WTC11 (cell line): ENCODE measurements around the gene PGP. TPM values are rescaled to one million over a fixed set of nuclear protein-coding genes. Genes with fewer than 3 reads are reported as not detected.

ENCODE experiments used
- ATAC-seq: fragments of 200-7000 bp; cut with Tn5 transposase; 2 replicates; pipeline ENCODE4 v1.10.0; 2021; ENCODE audit warnings: mild to moderate bottlenecking, moderate library complexity
- CTCF ChIA-PET: fragments of 300-600 bp; sonication (Branson Sonifier 250); formaldehyde crosslinking; loops from one replicate; lab custom pipeline; 2021; ENCODE audit warnings: antibody characterized with exemption; lab: Charles Lee
- POLR2A ChIA-PET: fragments of 350-600 bp; sonication (Branson Sonifier 250); formaldehyde crosslinking; loops from one replicate; lab custom pipeline; 2021; ENCODE audit warnings: antibody characterized with exemption; lab: Charles Lee
- DNase-seq: peaks from one replicate; pipeline ENCODE4 v3.0.0; 2021; ENCODE audit warnings: low spot score
- H3K27ac Mint-ChIP-seq: 2 replicates; pipeline ENCODE4 v1.8.0; 2021; ENCODE audit warnings: mixed read lengths
- H3K27me3 Mint-ChIP-seq: 2 replicates; pipeline ENCODE4 v1.8.0; 2021; ENCODE audit warnings: low read depth, mild to moderate bottlenecking, moderate library complexity, mixed read lengths
- H3K36me3 Mint-ChIP-seq: 2 replicates; pipeline ENCODE4 v1.8.0; 2021; ENCODE audit warnings: mixed read lengths
- H3K4me1 Mint-ChIP-seq: 2 replicates; pipeline ENCODE4 v1.8.0; 2022; ENCODE audit warnings: mixed read lengths
- H3K4me3 Mint-ChIP-seq: 2 replicates; pipeline ENCODE4 v1.8.0; 2021; ENCODE audit warnings: mild to moderate bottlenecking, moderate library complexity, mixed read lengths
- H3K9me3 Mint-ChIP-seq: 2 replicates; pipeline ENCODE4 v1.8.0; 2021; ENCODE audit warnings: mixed read lengths
- CBFB ChIP-seq: sonication (generic); formaldehyde crosslinking; IDR thresholded peaks from 2 replicates; pipeline ENCODE4 v1.8.1; 2022; ENCODE audit warnings: mild to moderate bottlenecking, low read depth, missing genetic modification reagents
- CREB1 ChIP-seq: sonication (generic); formaldehyde crosslinking; IDR thresholded peaks from 2 replicates; pipeline ENCODE4 v1.8.0; 2023; ENCODE audit warnings: mild to moderate bottlenecking, missing genetic modification reagents
- FOXJ3 ChIP-seq: sonication (generic); formaldehyde crosslinking; IDR thresholded peaks from 2 replicates; pipeline ENCODE4 v1.9.0; 2021; ENCODE audit warnings: missing genetic modification reagents, mild to moderate bottlenecking, borderline replicate concordance
- GRHL2 ChIP-seq: fragments of 250-450 bp; sonication (Bioruptor Pico); IDR thresholded peaks from 2 replicates; pipeline ENCODE4 v1.8.0; 2022; ENCODE audit warnings: mild to moderate bottlenecking, moderate library complexity; ENCODE audit not compliant: insufficient replicate concordance, severe bottlenecking
- GTF2I ChIP-seq: fragments of 250-450 bp; sonication (Bioruptor Pico); conservative IDR thresholded peaks from 2 replicates; pipeline ENCODE4 v1.4.0; 2021; ENCODE audit warnings: mild to moderate bottlenecking
- JUN ChIP-seq: sonication (generic); formaldehyde crosslinking; IDR thresholded peaks from 2 replicates; pipeline ENCODE4 v1.8.0; 2023; ENCODE audit warnings: mild to moderate bottlenecking, missing genetic modification reagents
- MLX ChIP-seq: sonication (generic); formaldehyde crosslinking; IDR thresholded peaks from 2 replicates; pipeline ENCODE4 v1.8.1; 2023; ENCODE audit warnings: mild to moderate bottlenecking, missing genetic modification reagents, moderate library complexity
- PRRX2 ChIP-seq: fragments of 250-450 bp; sonication (Bioruptor Pico); IDR thresholded peaks from 2 replicates; pipeline ENCODE4 v1.8.0; 2021; ENCODE audit warnings: mild to moderate bottlenecking
- RELA ChIP-seq: sonication (generic); formaldehyde crosslinking; IDR thresholded peaks from 2 replicates; pipeline ENCODE4 v1.8.1; 2022; ENCODE audit warnings: missing genetic modification reagents, mild to moderate bottlenecking, borderline replicate concordance
- USF2 ChIP-seq: sonication (generic); formaldehyde crosslinking; IDR thresholded peaks from 2 replicates; pipeline ENCODE4 v1.8.1; 2023; ENCODE audit warnings: mild to moderate bottlenecking, missing genetic modification reagents, moderate library complexity
- ZNF121 ChIP-seq: sonication (generic); formaldehyde crosslinking; IDR thresholded peaks from 2 replicates; pipeline ENCODE4 v1.8.0; 2023; ENCODE audit warnings: missing genetic modification reagents
- ZNF416 ChIP-seq: fragments of 250-450 bp; sonication (Bioruptor Pico); IDR thresholded peaks from 2 replicates; pipeline ENCODE4 v1.9.0; 2021; ENCODE audit warnings: mild to moderate bottlenecking, inconsistent platforms
- total RNA-seq: library from RNA; stranded (reverse); gene quantifications from 3 replicates; pipeline ENCODE4 v1.2.3, GENCODE V29; 2021
- TF ChIP-seq, protein P1 (sequence below): sonication (generic); formaldehyde crosslinking; IDR thresholded peaks from 2 replicates; pipeline ENCODE4 v1.8.0; 2022; ENCODE audit warnings: missing genetic modification reagents
- TF ChIP-seq, protein P2 (sequence below): sonication (generic); formaldehyde crosslinking; IDR thresholded peaks from 2 replicates; pipeline ENCODE4 v1.8.0; 2022; ENCODE audit warnings: mild to moderate bottlenecking, missing genetic modification reagents
- TF ChIP-seq, protein P3 (sequence below): sonication (generic); formaldehyde crosslinking; IDR thresholded peaks from 2 replicates; pipeline ENCODE4 v1.8.1; 2022; ENCODE audit warnings: mild to moderate bottlenecking, moderate library complexity, missing genetic modification reagents
- TF ChIP-seq, protein P4 (sequence below): sonication (generic); formaldehyde crosslinking; IDR thresholded peaks from 2 replicates; pipeline ENCODE4 v1.8.0; 2023; ENCODE audit warnings: missing genetic modification reagents
- TF ChIP-seq, protein P5 (sequence below): sonication (generic); formaldehyde crosslinking; IDR thresholded peaks from 2 replicates; pipeline ENCODE4 v1.8.0; 2023; ENCODE audit warnings: missing genetic modification reagents, mild to moderate bottlenecking, borderline replicate concordance

The PGP gene
- total RNA-seq, 1 experiment from 2014 or later = 39.5 TPM

DNA sequence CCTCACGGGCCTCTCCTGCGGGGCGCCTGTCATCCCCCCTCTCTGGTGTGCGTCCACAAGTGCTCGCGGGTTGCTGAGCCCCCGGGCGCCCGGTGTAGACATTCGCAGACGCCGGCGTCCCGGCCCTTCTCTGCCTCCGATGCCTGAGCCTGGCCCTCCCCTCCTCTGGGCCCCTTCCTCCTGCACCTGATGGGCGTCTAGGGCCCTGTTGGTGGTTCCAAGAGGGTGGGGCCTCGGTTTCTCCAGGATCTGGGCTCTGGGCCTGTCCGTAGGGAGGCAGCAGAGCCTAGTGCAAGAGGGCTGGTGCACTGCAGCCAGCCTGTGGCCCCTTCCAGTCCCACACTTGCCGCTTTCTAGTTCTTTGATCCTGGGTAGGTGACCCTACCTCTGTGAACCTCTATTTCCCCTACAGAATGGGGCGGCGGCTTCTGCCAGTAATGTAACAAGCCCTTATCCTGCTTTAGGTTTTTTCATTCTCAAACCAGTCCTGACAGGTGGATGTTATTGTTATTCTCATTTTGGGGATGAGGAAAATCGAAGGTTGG is 9.4 kb upstream of the PGP start:
- Mint-ChIP-seq H3K4me1 (peaks cover 3% of the 10 kb centered on the region; the same call in 1 of the 2 replicates), H3K27ac (no peak overlapping the region; the same call in 1 of the 2 replicates), H3K27me3 (no peaks in the 10 kb centered on the region), H3K9me3 (no peaks in the 10 kb centered on the region), H3K36me3 (no peaks in the 10 kb centered on the region)
- POLR2A ChIA-PET = no interaction called here
- ATAC-seq (peak; percentile 10), DNase-seq (no peak)
- CTCF ChIA-PET = interaction anchor here (0.6 to 1.0 kb wide), 5 partner anchors 10 to 527 kb away, joined by 3 to 4 read pairs (median 3); partner anchors contain the start of genes ECI1 and PGP
- TF ChIP-seq GTF2I = peak; percentile 45; the same call in 1 of the 2 replicates
- TF ChIP-seq CBFB = no peak
- TF ChIP-seq ZNF121 (CRISPR knock-in tag) = peak; percentile 98
- TF ChIP-seq, all 79 proteins: peak for 2
- H3K4me3 Mint-ChIP-seq = peak overlapping the region; percentile 76

GRCh38 chr16:2223221-2223941 is 8.7 kb upstream of the PGP start, which contains the start of gene E4F1:
TSS of gene E4F1 (plus strand) at chr16:2223591. CDS start at chr16:2223614, 23 bp downstream.
- ChIA-PET POLR2A (interaction anchor here (0.8 to 1.1 kb wide), 2 partner anchors 9 to 71 kb away, joined by 3 to 4 read pairs; partner anchors contain the start of gene PGP), CTCF (interaction anchor here (0.6 to 2.0 kb wide), 6 partner anchors 9 to 527 kb away, joined by 3 to 11 read pairs (median 3); partner anchors contain the start of gene PGP)
- Mint-ChIP-seq H3K4me3 (peak within 1 kb of the TSS; percentile 76), H3K27ac (no peak within 1 kb of the TSS; the same call in 1 of the 2 replicates), H3K36me3 (no peaks in the 10 kb centered on the region), H3K4me1 (peaks cover 3% of the 10 kb centered on the region; the same call in 1 of the 2 replicates), H3K9me3 (no peaks in the 10 kb centered on the region), H3K27me3 (no peaks in the 10 kb centered on the region)
- DNase-seq (peak; percentile 100), ATAC-seq (peak; percentile 97)
- TF ChIP-seq, protein P1, sequence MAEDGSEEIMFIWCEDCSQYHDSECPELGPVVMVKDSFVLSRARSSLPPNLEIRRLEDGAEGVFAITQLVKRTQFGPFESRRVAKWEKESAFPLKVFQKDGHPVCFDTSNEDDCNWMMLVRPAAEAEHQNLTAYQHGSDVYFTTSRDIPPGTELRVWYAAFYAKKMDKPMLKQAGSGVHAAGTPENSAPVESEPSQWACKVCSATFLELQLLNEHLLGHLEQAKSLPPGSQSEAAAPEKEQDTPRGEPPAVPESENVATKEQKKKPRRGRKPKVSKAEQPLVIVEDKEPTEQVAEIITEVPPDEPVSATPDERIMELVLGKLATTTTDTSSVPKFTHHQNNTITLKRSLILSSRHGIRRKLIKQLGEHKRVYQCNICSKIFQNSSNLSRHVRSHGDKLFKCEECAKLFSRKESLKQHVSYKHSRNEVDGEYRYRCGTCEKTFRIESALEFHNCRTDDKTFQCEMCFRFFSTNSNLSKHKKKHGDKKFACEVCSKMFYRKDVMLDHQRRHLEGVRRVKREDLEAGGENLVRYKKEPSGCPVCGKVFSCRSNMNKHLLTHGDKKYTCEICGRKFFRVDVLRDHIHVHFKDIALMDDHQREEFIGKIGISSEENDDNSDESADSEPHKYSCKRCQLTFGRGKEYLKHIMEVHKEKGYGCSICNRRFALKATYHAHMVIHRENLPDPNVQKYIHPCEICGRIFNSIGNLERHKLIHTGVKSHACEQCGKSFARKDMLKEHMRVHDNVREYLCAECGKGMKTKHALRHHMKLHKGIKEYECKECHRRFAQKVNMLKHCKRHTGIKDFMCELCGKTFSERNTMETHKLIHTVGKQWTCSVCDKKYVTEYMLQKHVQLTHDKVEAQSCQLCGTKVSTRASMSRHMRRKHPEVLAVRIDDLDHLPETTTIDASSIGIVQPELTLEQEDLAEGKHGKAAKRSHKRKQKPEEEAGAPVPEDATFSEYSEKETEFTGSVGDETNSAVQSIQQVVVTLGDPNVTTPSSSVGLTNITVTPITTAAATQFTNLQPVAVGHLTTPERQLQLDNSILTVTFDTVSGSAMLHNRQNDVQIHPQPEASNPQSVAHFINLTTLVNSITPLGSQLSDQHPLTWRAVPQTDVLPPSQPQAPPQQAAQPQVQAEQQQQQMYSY (CRISPR knock-in tag) = no peak
- peak; percentile 54; the same call in 1 of the 2 replicates for TF ChIP-seq CREB1 (CRISPR knock-in tag)
- TF ChIP-seq, protein P2, sequence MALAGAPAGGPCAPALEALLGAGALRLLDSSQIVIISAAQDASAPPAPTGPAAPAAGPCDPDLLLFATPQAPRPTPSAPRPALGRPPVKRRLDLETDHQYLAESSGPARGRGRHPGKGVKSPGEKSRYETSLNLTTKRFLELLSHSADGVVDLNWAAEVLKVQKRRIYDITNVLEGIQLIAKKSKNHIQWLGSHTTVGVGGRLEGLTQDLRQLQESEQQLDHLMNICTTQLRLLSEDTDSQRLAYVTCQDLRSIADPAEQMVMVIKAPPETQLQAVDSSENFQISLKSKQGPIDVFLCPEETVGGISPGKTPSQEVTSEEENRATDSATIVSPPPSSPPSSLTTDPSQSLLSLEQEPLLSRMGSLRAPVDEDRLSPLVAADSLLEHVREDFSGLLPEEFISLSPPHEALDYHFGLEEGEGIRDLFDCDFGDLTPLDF (CRISPR knock-in tag) = no peak
- peak; percentile 87 for TF ChIP-seq ZNF416 (CRISPR knock-in tag)
- TF ChIP-seq, protein P3, sequence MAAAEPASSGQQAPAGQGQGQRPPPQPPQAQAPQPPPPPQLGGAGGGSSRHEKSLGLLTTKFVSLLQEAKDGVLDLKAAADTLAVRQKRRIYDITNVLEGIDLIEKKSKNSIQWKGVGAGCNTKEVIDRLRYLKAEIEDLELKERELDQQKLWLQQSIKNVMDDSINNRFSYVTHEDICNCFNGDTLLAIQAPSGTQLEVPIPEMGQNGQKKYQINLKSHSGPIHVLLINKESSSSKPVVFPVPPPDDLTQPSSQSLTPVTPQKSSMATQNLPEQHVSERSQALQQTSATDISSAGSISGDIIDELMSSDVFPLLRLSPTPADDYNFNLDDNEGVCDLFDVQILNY (CRISPR knock-in tag) = peak; percentile 76
- TF ChIP-seq GRHL2 = no peak
- TF ChIP-seq, protein P4, sequence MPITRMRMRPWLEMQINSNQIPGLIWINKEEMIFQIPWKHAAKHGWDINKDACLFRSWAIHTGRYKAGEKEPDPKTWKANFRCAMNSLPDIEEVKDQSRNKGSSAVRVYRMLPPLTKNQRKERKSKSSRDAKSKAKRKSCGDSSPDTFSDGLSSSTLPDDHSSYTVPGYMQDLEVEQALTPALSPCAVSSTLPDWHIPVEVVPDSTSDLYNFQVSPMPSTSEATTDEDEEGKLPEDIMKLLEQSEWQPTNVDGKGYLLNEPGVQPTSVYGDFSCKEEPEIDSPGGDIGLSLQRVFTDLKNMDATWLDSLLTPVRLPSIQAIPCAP (CRISPR knock-in tag) = no peak
- no peak for TF ChIP-seq FOXJ3 (CRISPR knock-in tag)
- no peak for TF ChIP-seq RELA
- peak; percentile 42; the same call in 1 of the 2 replicates for TF ChIP-seq JUN (CRISPR knock-in tag)
- TF ChIP-seq, protein P5, sequence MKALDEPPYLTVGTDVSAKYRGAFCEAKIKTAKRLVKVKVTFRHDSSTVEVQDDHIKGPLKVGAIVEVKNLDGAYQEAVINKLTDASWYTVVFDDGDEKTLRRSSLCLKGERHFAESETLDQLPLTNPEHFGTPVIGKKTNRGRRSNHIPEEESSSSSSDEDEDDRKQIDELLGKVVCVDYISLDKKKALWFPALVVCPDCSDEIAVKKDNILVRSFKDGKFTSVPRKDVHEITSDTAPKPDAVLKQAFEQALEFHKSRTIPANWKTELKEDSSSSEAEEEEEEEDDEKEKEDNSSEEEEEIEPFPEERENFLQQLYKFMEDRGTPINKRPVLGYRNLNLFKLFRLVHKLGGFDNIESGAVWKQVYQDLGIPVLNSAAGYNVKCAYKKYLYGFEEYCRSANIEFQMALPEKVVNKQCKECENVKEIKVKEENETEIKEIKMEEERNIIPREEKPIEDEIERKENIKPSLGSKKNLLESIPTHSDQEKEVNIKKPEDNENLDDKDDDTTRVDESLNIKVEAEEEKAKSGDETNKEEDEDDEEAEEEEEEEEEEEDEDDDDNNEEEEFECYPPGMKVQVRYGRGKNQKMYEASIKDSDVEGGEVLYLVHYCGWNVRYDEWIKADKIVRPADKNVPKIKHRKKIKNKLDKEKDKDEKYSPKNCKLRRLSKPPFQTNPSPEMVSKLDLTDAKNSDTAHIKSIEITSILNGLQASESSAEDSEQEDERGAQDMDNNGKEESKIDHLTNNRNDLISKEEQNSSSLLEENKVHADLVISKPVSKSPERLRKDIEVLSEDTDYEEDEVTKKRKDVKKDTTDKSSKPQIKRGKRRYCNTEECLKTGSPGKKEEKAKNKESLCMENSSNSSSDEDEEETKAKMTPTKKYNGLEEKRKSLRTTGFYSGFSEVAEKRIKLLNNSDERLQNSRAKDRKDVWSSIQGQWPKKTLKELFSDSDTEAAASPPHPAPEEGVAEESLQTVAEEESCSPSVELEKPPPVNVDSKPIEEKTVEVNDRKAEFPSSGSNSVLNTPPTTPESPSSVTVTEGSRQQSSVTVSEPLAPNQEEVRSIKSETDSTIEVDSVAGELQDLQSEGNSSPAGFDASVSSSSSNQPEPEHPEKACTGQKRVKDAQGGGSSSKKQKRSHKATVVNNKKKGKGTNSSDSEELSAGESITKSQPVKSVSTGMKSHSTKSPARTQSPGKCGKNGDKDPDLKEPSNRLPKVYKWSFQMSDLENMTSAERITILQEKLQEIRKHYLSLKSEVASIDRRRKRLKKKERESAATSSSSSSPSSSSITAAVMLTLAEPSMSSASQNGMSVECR (CRISPR knock-in tag) = peak; percentile 60; the same call in 1 of the 2 replicates
- TF ChIP-seq MLX (CRISPR knock-in tag) = 0 out of 2 replicates have a peak, but pooled peaks have one; percentile 10
- TF ChIP-seq USF2 = peak; percentile 36; the same call in 1 of the 2 replicates
- no peak for TF ChIP-seq PRRX2 (CRISPR knock-in tag)
